PC-9 (cell line): ENCODE data around the gene ARMH4. TPM values are rescaled to one million over a fixed set of nuclear protein-coding genes. Genes with fewer than 3 reads are reported as not detected.

Experiments used
- BruUV-seq: library from RNA; stranded (reverse); fragments of 400-500 nt; replicated peaks from 2 replicates; lab custom pipeline; 2021; lab: Mats Ljungman, UMichigan
- CTCF ChIA-PET: fragments of 300-600 bp; sonication (Branson Sonifier 250); formaldehyde crosslinking; loops from one replicate; lab custom pipeline; 2022; ENCODE audit warnings: antibody characterized with exemption; lab: Charles Lee
- POLR2A ChIA-PET: fragments of 300-600 bp; sonication (Branson Sonifier 250); formaldehyde crosslinking; loops from one replicate; lab custom pipeline; 2022; ENCODE audit warnings: antibody characterized with exemption; ENCODE audit not compliant: unreplicated experiment; lab: Charles Lee
- DNase-seq, 2 experiments: peaks; one replicate each; pipeline versions ENCODE4 v3.0.0 to v3.0.0-alpha.2; 2015 to 2022; ENCODE audit warnings: mixed read lengths in 1 of 2
- H2AFZ ChIP-seq: fragments of 200-600 bp; sonication (generic); 2 replicates; pipeline ENCODE4 v1.8.1; 2017; ENCODE audit warnings: antibody characterized with exemption
- H3F3A ChIP-seq: fragments of 200-600 bp; sonication (generic); 2 replicates; pipeline ENCODE4 v1.8.1; 2017; ENCODE audit warnings: antibody characterized with exemption, mild to moderate bottlenecking, low read depth; ENCODE audit not compliant: insufficient read depth
- H3K27ac ChIP-seq: fragments of 200-600 bp; sonication (generic); 2 replicates; pipeline ENCODE4 v1.6.1; 2016; ENCODE audit warnings: mixed run types
- H3K27me3 ChIP-seq: fragments of 200-600 bp; sonication (generic); 2 replicates; pipeline ENCODE4 v1.6.1; 2016; ENCODE audit warnings: low read depth, mixed run types; ENCODE audit not compliant: insufficient read depth
- H3K36me3 ChIP-seq: fragments of 200-600 bp; sonication (generic); 2 replicates; pipeline ENCODE4 v1.6.1; 2016; ENCODE audit warnings: low read depth, mixed run types
- H3K4me1 ChIP-seq: fragments of 200-600 bp; sonication (generic); replicated peaks from 2 replicates; pipeline ENCODE4 v1.6.1; 2016; ENCODE audit warnings: mixed run types; ENCODE audit not compliant: insufficient read depth
- H3K4me2 ChIP-seq: fragments of 200-600 bp; sonication (generic); 2 replicates; pipeline ENCODE4 v1.6.1; 2017; ENCODE audit warnings: mixed run types
- H3K4me3 ChIP-seq: fragments of 200-600 bp; sonication (generic); 2 replicates; pipeline ENCODE4 v1.6.1; 2016; ENCODE audit warnings: mixed run types
- H3K79me2 ChIP-seq: fragments of 200-600 bp; sonication (generic); 2 replicates; pipeline ENCODE4 v1.6.1; 2017; ENCODE audit warnings: low read depth, mixed run types
- H3K9me2 ChIP-seq: fragments of 200-600 bp; sonication (generic); 2 replicates; pipeline ENCODE4 v1.8.1; 2017; ENCODE audit warnings: mild to moderate bottlenecking; ENCODE audit not compliant: insufficient read depth
- H3K9me3 ChIP-seq: fragments of 200-600 bp; sonication (generic); 2 replicates; pipeline ENCODE4 v1.8.1; 2016; ENCODE audit warnings: low read depth; ENCODE audit not compliant: insufficient read depth
- H4K20me1 ChIP-seq: fragments of 200-600 bp; sonication (generic); 2 replicates; pipeline ENCODE4 v1.8.1; 2017; ENCODE audit not compliant: insufficient read depth
- EZH2 ChIP-seq: fragments of 200-600 bp; sonication (generic); IDR thresholded peaks from 2 replicates; pipeline ENCODE4 v1.8.0; 2017; ENCODE audit warnings: antibody characterized with exemption, low read depth
- intact Hi-C: fragments of 100-400 bp; cut with micrococcal nuclease; formaldehyde crosslinking; loops from one replicate; pipeline ENCODE4 v1.10.0; 2022; ENCODE audit not compliant: unreplicated experiment
- total RNA-seq: library from RNA; stranded (reverse); gene quantifications from 2 replicates; pipeline ENCODE4 v1.2.3, GENCODE V29; 2021
- TF ChIP-seq, protein P1 (sequence below): fragments of 200-600 bp; sonication (generic); conservative IDR thresholded peaks from 2 replicates; pipeline ENCODE4 v1.6.1; 2017; ENCODE audit warnings: mixed run types, antibody characterized with exemption, mild to moderate bottlenecking, moderate library complexity

The ARMH4 gene
- total RNA-seq, 1 experiment from 2014 or later: not detected

GRCh38 chr14:58138031-58138713 is 13.8 kb downstream of the ARMH4 start:
- H3K9me3 ChIP-seq: no peaks in the 10 kb centered on the region
- BruUV-seq: no TSS peak
- no peaks in the 10 kb centered on the region for H3K36me3 ChIP-seq
- no peaks in the 10 kb centered on the region for H3K79me2 ChIP-seq
- no peaks in the 10 kb centered on the region for H4K20me1 ChIP-seq
- no peak overlapping the region for H3K4me2 ChIP-seq
- H3K4me1 ChIP-seq: no peaks in the 10 kb centered on the region
- no peak overlapping the region for H3K4me3 ChIP-seq
- H3K9me2 ChIP-seq: no peaks in the 10 kb centered on the region
- no peak for DNase-seq
- intact Hi-C loops: no loop called here
- no peak for TF ChIP-seq EZH2
- H3K27ac ChIP-seq: no peak overlapping the region
- POLR2A ChIA-PET: no interaction called here
- no peaks in the 10 kb centered on the region for H3K27me3 ChIP-seq
- no peaks in the 10 kb centered on the region; the same call in 1 of the 2 replicates for H3F3A ChIP-seq
- H2AFZ ChIP-seq: no peak overlapping the region
- CTCF ChIA-PET: interaction anchor here (0.6 kb wide), 1 partner anchor 154 kb away, joined by 4 read pairs; no protein-coding TSS in a partner anchor

DNA sequence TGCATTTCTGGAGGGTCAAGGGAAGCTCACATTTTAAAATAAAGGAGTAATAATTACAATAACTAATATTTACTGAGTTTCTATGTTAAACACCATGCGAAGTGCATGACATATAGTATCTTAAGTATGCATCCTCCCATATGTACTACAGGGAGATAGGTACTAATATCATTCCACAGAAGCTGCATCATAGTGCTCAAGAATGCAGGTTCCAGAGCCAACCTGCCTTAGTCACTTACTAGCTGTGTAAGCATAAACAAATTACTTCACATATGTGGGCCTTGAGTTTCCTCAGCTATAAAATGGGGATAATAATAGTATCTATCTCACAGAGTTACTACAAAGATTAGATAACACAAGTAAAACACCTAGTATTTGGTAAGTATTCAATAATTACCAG is 18.3 kb downstream of the ARMH4 start:
- Histone ChIP-seq H3K27me3 (no peaks in the 10 kb centered on the region), H3K4me3 (no peak overlapping the region), H2AFZ (no peak overlapping the region), H3K9me2 (no peaks in the 10 kb centered on the region), H3F3A (no peaks in the 10 kb centered on the region; the same call in 1 of the 2 replicates), H3K4me1 (no peaks in the 10 kb centered on the region), H3K9me3 (no peaks in the 10 kb centered on the region), H4K20me1 (no peaks in the 10 kb centered on the region), H3K36me3 (no peaks in the 10 kb centered on the region), H3K4me2 (no peak overlapping the region), H3K79me2 (no peaks in the 10 kb centered on the region), H3K27ac (no peak overlapping the region)
- ChIA-PET POLR2A (interaction anchor here (0.6 kb wide), 1 partner anchor 915 kb away, joined by 3 read pairs; no protein-coding TSS in a partner anchor), CTCF (no interaction called here)
- TF ChIP-seq EZH2: no peak
- TF ChIP-seq, protein P1, sequence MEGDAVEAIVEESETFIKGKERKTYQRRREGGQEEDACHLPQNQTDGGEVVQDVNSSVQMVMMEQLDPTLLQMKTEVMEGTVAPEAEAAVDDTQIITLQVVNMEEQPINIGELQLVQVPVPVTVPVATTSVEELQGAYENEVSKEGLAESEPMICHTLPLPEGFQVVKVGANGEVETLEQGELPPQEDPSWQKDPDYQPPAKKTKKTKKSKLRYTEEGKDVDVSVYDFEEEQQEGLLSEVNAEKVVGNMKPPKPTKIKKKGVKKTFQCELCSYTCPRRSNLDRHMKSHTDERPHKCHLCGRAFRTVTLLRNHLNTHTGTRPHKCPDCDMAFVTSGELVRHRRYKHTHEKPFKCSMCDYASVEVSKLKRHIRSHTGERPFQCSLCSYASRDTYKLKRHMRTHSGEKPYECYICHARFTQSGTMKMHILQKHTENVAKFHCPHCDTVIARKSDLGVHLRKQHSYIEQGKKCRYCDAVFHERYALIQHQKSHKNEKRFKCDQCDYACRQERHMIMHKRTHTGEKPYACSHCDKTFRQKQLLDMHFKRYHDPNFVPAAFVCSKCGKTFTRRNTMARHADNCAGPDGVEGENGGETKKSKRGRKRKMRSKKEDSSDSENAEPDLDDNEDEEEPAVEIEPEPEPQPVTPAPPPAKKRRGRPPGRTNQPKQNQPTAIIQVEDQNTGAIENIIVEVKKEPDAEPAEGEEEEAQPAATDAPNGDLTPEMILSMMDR: no peak
- intact Hi-C loops: no loop called here
- BruUV-seq: no TSS peak
- no peak for DNase-seq

- CTCF ChIA-PET: no interaction called here
- POLR2A ChIA-PET: no interaction called here
These were observed 20.6 kb downstream of the ARMH4 start for GRCh38 chr14:58131386-58131785.

More at GRCh38 chr14:58131386-58131785, 20.6 kb downstream of the ARMH4 start:
- Histone ChIP-seq H3K4me3 (no peak overlapping the region), H3K36me3 (no peaks in the 10 kb centered on the region), H3K9me3 (no peaks in the 10 kb centered on the region), H3K27ac (no peak overlapping the region), H3K9me2 (no peaks in the 10 kb centered on the region), H2AFZ (no peak overlapping the region), H3K4me2 (no peak overlapping the region), H3K27me3 (no peaks in the 10 kb centered on the region), H3K4me1 (no peaks in the 10 kb centered on the region), H3K79me2 (no peaks in the 10 kb centered on the region), H4K20me1 (no peaks in the 10 kb centered on the region), H3F3A (no peaks in the 10 kb centered on the region)
- TF ChIP-seq, protein P1: no peak
- no peak for TF ChIP-seq EZH2
- intact Hi-C loops: no loop called here
- DNase-seq: no peak
- BruUV-seq: no TSS peak
